Gastrocnemius medialis (tissue), 4 donors: ENCODE results near the gene MAST4. TPM values are rescaled to one million over a fixed set of nuclear protein-coding genes. Genes with fewer than 3 reads are reported as not detected.

ENCODE experiments used
- ATAC-seq, 2 donors: fragments of 150-250 bp; one replicate each; pipeline ENCODE4 v1.9.1; 2016
- DNase-seq, 2 donors: peaks; one replicate each; pipeline ENCODE4 v3.0.0-alpha.2; 2019
- H3K27ac ChIP-seq, 4 donors: fragments of 200-600 bp; sonication (generic); 1 replicate in 1 of 4; 2 replicates in 3 of 4; pipeline ENCODE4 v1.5.1; 2016 to 2018; ENCODE audit warnings: mild to moderate bottlenecking in 2 of 4, moderate library complexity in 1 of 4
- H3K27me3 ChIP-seq, 3 donors: fragments of 200-600 bp; sonication (generic) in 2 of 3; 1 replicate in 1 of 3; 2 replicates in 2 of 3; pipeline versions ENCODE4 v1.5.1 to v1.6.0; 2016 to 2019; ENCODE audit warnings: mild to moderate bottlenecking in 1 of 3, moderate library complexity in 1 of 3
- H3K36me3 ChIP-seq, 2 donors: fragments of 200-600 bp; sonication (generic) in 1 of 2; one replicate each; pipeline ENCODE4 v1.5.1; 2017 to 2018
- H3K4me1 ChIP-seq, 2 donors: fragments of 200-600 bp; sonication (generic) in 1 of 2; one replicate each; pipeline ENCODE4 v1.5.1; 2016 to 2017; ENCODE audit warnings: mild to moderate bottlenecking in 2 of 2
- H3K4me3 ChIP-seq, 4 donors: fragments of 200-600 bp; sonication (generic) in 3 of 4; 1 replicate in 1 of 4; 2 replicates in 3 of 4; pipeline ENCODE4 v1.5.1; 2016 to 2019; ENCODE audit warnings: mild to moderate bottlenecking in 2 of 4
- H3K9me3 ChIP-seq, 3 donors: fragments of 200-600 bp; sonication (generic) in 2 of 3; 1 replicate in 1 of 3; 2 replicates in 2 of 3; pipeline ENCODE4 v1.5.1; 2016 to 2019
- CTCF ChIP-seq, 5 experiments: fragments of 450-650 bp in 3 of 5; fragments of 200-600 bp in 2 of 5; sonication (generic) in 2 of 5; IDR thresholded peaks in 4 of 5; conservative IDR thresholded peaks in 1 of 5; 1 replicate in 4 of 5; 2 replicates in 1 of 5; pipeline ENCODE4 v1.5.1; 2016 to 2019; ENCODE audit warnings: antibody characterized with exemption in 5 of 5, mild to moderate bottlenecking in 3 of 5, moderate library complexity in 3 of 5
- POLR2A ChIP-seq, 2 donors: fragments of 450-650 bp; IDR thresholded peaks; one replicate each; pipeline ENCODE4 v1.6.1; 2017; ENCODE audit warnings: antibody characterized with exemption in 2 of 2, mild to moderate bottlenecking in 2 of 2, moderate library complexity in 2 of 2
- in situ Hi-C, 4 donors: fragments of 200-750 bp; cut with MboI; loops; one replicate each; pipeline versions ENCODE4 v1.15.0 to v1.8.0; 2017; ENCODE audit warnings: low sequenced_read_pairs in 4 of 4
- intact Hi-C: fragments of 100-400 bp; cut with DNase I; formaldehyde crosslinking; loops from one replicate; pipeline ENCODE4 v1.15.1; 2023; ENCODE audit warnings: low total_unique reads
- total RNA-seq, 4 donors: library from RNA; depleted of rRNA; stranded (reverse); fragments of >200 nt; gene quantifications; one replicate each; pipeline versions ENCODE4 v1.1.0 to v1.2.3, GENCODE V29; 2016

The MAST4 gene
- total RNA-seq, 4 donors from 2014 or later = 24.1 to 42.0 (median 38.5) TPM

GRCh38 chr5:66608501-66608900 is 12.3 kb downstream of the MAST4 start:
- Histone ChIP-seq H3K9me3 (no peaks in the 10 kb centered on the region), H3K36me3 (no peaks in the 10 kb centered on the region), H3K4me1 (no peaks in the 10 kb centered on the region), H3K4me3 (no peak overlapping the region), H3K27ac (no peak overlapping the region), H3K27me3 (peaks cover 0 to 2% (median 0%) of the 10 kb centered on the region in 3 donors)
- in situ Hi-C loops (no loop called here), intact Hi-C loops (no loop called here)
- no peak for ATAC-seq
- TF ChIP-seq CTCF (IDR thresholded peaks at IDR 0.05 in 4 of 5, conservative IDR thresholded peaks at IDR 0.05 in 1 of 5) = no peak
- TF ChIP-seq POLR2A (IDR thresholded peaks at IDR 0.05) = no peak
- no peak for DNase-seq

- H3K4me3 ChIP-seq = no peak overlapping the region
- no peak for DNase-seq
- H3K36me3 ChIP-seq = no peaks in the 10 kb centered on the region
- no peak for TF ChIP-seq POLR2A (IDR thresholded peaks at IDR 0.05)
- no peak for TF ChIP-seq CTCF (IDR thresholded peaks at IDR 0.05 in 4 of 5, conservative IDR thresholded peaks at IDR 0.05 in 1 of 5)
- H3K27ac ChIP-seq = no peak overlapping the region
- in situ Hi-C loops (no loop called here), intact Hi-C loops (no loop called here)
- no peaks in the 10 kb centered on the region for H3K4me1 ChIP-seq
- H3K27me3 ChIP-seq = no peaks in the 10 kb centered on the region
- ATAC-seq = no peak
- no peaks in the 10 kb centered on the region for H3K9me3 ChIP-seq
Observed at GRCh38 chr5:66609615-66610014, 13.4 kb downstream of the MAST4 start.

GRCh38 chr5:66612226-66612625 is 16.0 kb downstream of the MAST4 start:
- H3K36me3 ChIP-seq = no peaks in the 10 kb centered on the region
- no peak overlapping the region for H3K4me3 ChIP-seq
- no peaks in the 10 kb centered on the region for H3K4me1 ChIP-seq
- ATAC-seq (no peak), DNase-seq (no peak)
- intact Hi-C loops = no loop called here
- TF ChIP-seq POLR2A (IDR thresholded peaks at IDR 0.05) (no peak), CTCF (IDR thresholded peaks at IDR 0.05 in 4 of 5, conservative IDR thresholded peaks at IDR 0.05 in 1 of 5) (no peak)
- H3K27me3 ChIP-seq = no peaks in the 10 kb centered on the region
- no peaks in the 10 kb centered on the region for H3K9me3 ChIP-seq
- in situ Hi-C loops = no loop called here
- no peak overlapping the region for H3K27ac ChIP-seq

GRCh38 chr5:66615136-66615535 is 18.9 kb downstream of the MAST4 start:
- no peak for DNase-seq
- TF ChIP-seq POLR2A (IDR thresholded peaks at IDR 0.05) (no peak), CTCF (IDR thresholded peaks at IDR 0.05 in 4 of 5, conservative IDR thresholded peaks at IDR 0.05 in 1 of 5) (no peak)
- Histone ChIP-seq H3K4me3 (no peak overlapping the region), H3K27me3 (no peaks in the 10 kb centered on the region), H3K36me3 (no peaks in the 10 kb centered on the region), H3K4me1 (no peaks in the 10 kb centered on the region), H3K27ac (no peak overlapping the region), H3K9me3 (no peaks in the 10 kb centered on the region)
- ATAC-seq = no peak
- in situ Hi-C loops = no loop called here
- intact Hi-C loops = no loop called here

GRCh38 chr5:66615894-66616293 is 19.7 kb downstream of the MAST4 start:
- ATAC-seq (no peak), DNase-seq (no peak)
- Histone ChIP-seq H3K9me3 (no peaks in the 10 kb centered on the region), H3K4me1 (no peaks in the 10 kb centered on the region), H3K27ac (no peak overlapping the region), H3K27me3 (no peaks in the 10 kb centered on the region), H3K4me3 (no peak overlapping the region), H3K36me3 (no peaks in the 10 kb centered on the region)
- intact Hi-C loops (no loop called here), in situ Hi-C loops (no loop called here)
- TF ChIP-seq CTCF (IDR thresholded peaks at IDR 0.05 in 4 of 5, conservative IDR thresholded peaks at IDR 0.05 in 1 of 5) = no peak
- no peak for TF ChIP-seq POLR2A (IDR thresholded peaks at IDR 0.05)
